ENCODE results near the gene TCF7L1. TPM values are rescaled to one million over a fixed set of nuclear protein-coding genes. Genes with fewer than 3 reads are reported as not detected.
"Not testable (repeated sequence)": the region's sequence is repeated elsewhere in the genome, so short reads cannot be mapped to it uniquely, and the experiment has no call there.

TCF7L1 gene
- total RNA-seq, 2 experiments from 2014 or later: not detected

- Mint-ChIP-seq H3K27ac (no peak overlapping the region), H3K27me3 (peaks cover 20% of the 10 kb centered on the region), H3K4me1 (peaks cover 7% of the 10 kb centered on the region), H3K36me3 (no peaks in the 10 kb centered on the region), H3K9me3 (ENCODE audit: low read depth) (no peaks in the 10 kb centered on the region), H3K4me3 (no peak overlapping the region)
- ATAC-seq (peak; percentile 47), DNase-seq (peak; percentile 47)
- CTCF ChIA-PET: interaction anchor here (0.9 to 1.5 kb wide), 2 partner anchors 26 to 83 kb away, joined by 3 read pairs; no protein-coding TSS in a partner anchor
These were observed 52.3 kb downstream of the TCF7L1 start for GRCh38 chr2:85185431-85185940.

- DNase-seq: no peak
- CTCF ChIA-PET: interaction anchor here (1.9 kb wide), 1 partner anchor 113 kb away, joined by 4 read pairs; no protein-coding TSS in a partner anchor
- ATAC-seq: no peak
- peaks cover 19% of the 10 kb centered on the region for H3K27me3 Mint-ChIP-seq
- no peaks in the 10 kb centered on the region for H3K36me3 Mint-ChIP-seq
- H3K4me1 Mint-ChIP-seq: peaks cover 7% of the 10 kb centered on the region
- no peak overlapping the region for H3K27ac Mint-ChIP-seq
- H3K9me3 Mint-ChIP-seq (ENCODE audit: low read depth): no peaks in the 10 kb centered on the region
- no peak overlapping the region for H3K4me3 Mint-ChIP-seq
These were observed 53.9 kb downstream of the TCF7L1 start for GRCh38 chr2:85187069-85187468.

- Mint-ChIP-seq H3K36me3 (no peaks in the 10 kb centered on the region), H3K27ac (no peak overlapping the region), H3K9me3 (ENCODE audit: low read depth) (no peaks in the 10 kb centered on the region), H3K4me3 (no peak overlapping the region), H3K4me1 (peaks cover 7% of the 10 kb centered on the region), H3K27me3 (peaks cover 19% of the 10 kb centered on the region)
- ATAC-seq (no peak), DNase-seq (no peak)
- CTCF ChIA-PET: no interaction called here
These were observed 55.7 kb downstream of the TCF7L1 start for GRCh38 chr2:85188852-85189251.

- ATAC-seq: no peak
- Mint-ChIP-seq H3K4me1 (peaks cover 7% of the 10 kb centered on the region), H3K27me3 (peaks cover 19% of the 10 kb centered on the region), H3K4me3 (no peak overlapping the region), H3K9me3 (ENCODE audit: low read depth) (no peaks in the 10 kb centered on the region), H3K36me3 (no peaks in the 10 kb centered on the region), H3K27ac (no peak overlapping the region)
- DNase-seq: no peak
- CTCF ChIA-PET: no interaction called here
These were observed 56.5 kb downstream of the TCF7L1 start for GRCh38 chr2:85189606-85190270.

GRCh38 chr2:85191157-85191556, 58.0 kb downstream of the TCF7L1 start:
- Mint-ChIP-seq H3K4me1 (no peaks in the 10 kb centered on the region), H3K4me3 (no peak overlapping the region), H3K27me3 (peaks cover 19% of the 10 kb centered on the region), H3K9me3 (ENCODE audit: low read depth) (no peaks in the 10 kb centered on the region), H3K36me3 (no peaks in the 10 kb centered on the region), H3K27ac (no peak overlapping the region)
- CTCF ChIA-PET: interaction anchor here (1.4 kb wide), 1 partner anchor 94 kb away, joined by 4 read pairs; no protein-coding TSS in a partner anchor
- DNase-seq (no peak), ATAC-seq (no peak)

- no peak overlapping the region for H3K27ac Mint-ChIP-seq
- H3K4me3 Mint-ChIP-seq: no peak overlapping the region
- no peaks in the 10 kb centered on the region for H3K36me3 Mint-ChIP-seq
- H3K9me3 Mint-ChIP-seq (ENCODE audit: low read depth): no peaks in the 10 kb centered on the region
- ATAC-seq (no peak), DNase-seq (no peak)
- H3K4me1 Mint-ChIP-seq: no peaks in the 10 kb centered on the region
- CTCF ChIA-PET: no interaction called here
- peaks cover 17% of the 10 kb centered on the region for H3K27me3 Mint-ChIP-seq
These were observed 61.7 kb downstream of the TCF7L1 start for GRCh38 chr2:85194780-85195480.

- Mint-ChIP-seq H3K4me1 (no peaks in the 10 kb centered on the region), H3K9me3 (ENCODE audit: low read depth) (no peaks in the 10 kb centered on the region), H3K4me3 (no peak overlapping the region), H3K36me3 (no peaks in the 10 kb centered on the region), H3K27me3 (peaks cover 22% of the 10 kb centered on the region), H3K27ac (no peak overlapping the region)
- CTCF ChIA-PET: no interaction called here
- ATAC-seq (no peak), DNase-seq (no peak)
These were observed 62.8 kb downstream of the TCF7L1 start for GRCh38 chr2:85195956-85196355.

- no peak for ATAC-seq
- Mint-ChIP-seq H3K4me3 (no peak overlapping the region), H3K27ac (no peak overlapping the region), H3K27me3 (peaks cover 20% of the 10 kb centered on the region), H3K4me1 (no peaks in the 10 kb centered on the region), H3K36me3 (no peaks in the 10 kb centered on the region), H3K9me3 (ENCODE audit: low read depth) (no peaks in the 10 kb centered on the region)
- DNase-seq: no peak
- CTCF ChIA-PET: interaction anchor here (0.8 kb wide), 1 partner anchor 16 kb away, joined by 3 read pairs; no protein-coding TSS in a partner anchor
These were observed 66.5 kb downstream of the TCF7L1 start for GRCh38 chr2:85199698-85200097.

GRCh38 chr2:85209887-85210286, 76.7 kb downstream of the TCF7L1 start:
- DNase-seq (no peak), ATAC-seq (no peak)
- H3K36me3 Mint-ChIP-seq: no peaks in the 10 kb centered on the region
- no peaks in the 10 kb centered on the region for H3K9me3 Mint-ChIP-seq (ENCODE audit: low read depth)
- no peak overlapping the region for H3K4me3 Mint-ChIP-seq
- no peaks in the 10 kb centered on the region for H3K4me1 Mint-ChIP-seq
- H3K27ac Mint-ChIP-seq: no peak overlapping the region
- peaks cover 36% of the 10 kb centered on the region for H3K27me3 Mint-ChIP-seq
- CTCF ChIA-PET: no interaction called here

- no peaks in the 10 kb centered on the region for H3K4me1 Mint-ChIP-seq
- H3K4me3 Mint-ChIP-seq: no peak overlapping the region
- peaks cover 38% of the 10 kb centered on the region for H3K27me3 Mint-ChIP-seq
- H3K27ac Mint-ChIP-seq: no peak overlapping the region
- no peaks in the 10 kb centered on the region for H3K9me3 Mint-ChIP-seq (ENCODE audit: low read depth)
- ATAC-seq: no peak
- no peak for DNase-seq
- no peaks in the 10 kb centered on the region for H3K36me3 Mint-ChIP-seq
- CTCF ChIA-PET: interaction anchor here (1.2 kb wide), 1 partner anchor 26 kb away, joined by 3 read pairs; no protein-coding TSS in a partner anchor
These were observed 77.3 kb downstream of the TCF7L1 start for GRCh38 chr2:85210511-85210910.

- not testable (repeated sequence) for H3K4me3 Mint-ChIP-seq; H3K4me1 Mint-ChIP-seq; H3K9me3 Mint-ChIP-seq (ENCODE audit: low read depth); DNase-seq; ATAC-seq; H3K36me3 Mint-ChIP-seq; H3K27ac Mint-ChIP-seq
- CTCF ChIA-PET: interaction anchor here (0.6 to 1.2 kb wide), 4 partner anchors 9 to 261 kb away, joined by 3 read pairs; no protein-coding TSS in a partner anchor
- H3K27me3 Mint-ChIP-seq: peaks cover 39% of the 10 kb centered on the region
These were observed 78.4 kb downstream of the TCF7L1 start for GRCh38 chr2:85211606-85212005.

- Mint-ChIP-seq H3K4me3 (no peak overlapping the region), H3K27me3 (peaks cover 43% of the 10 kb centered on the region), H3K27ac (no peak overlapping the region), H3K36me3 (no peaks in the 10 kb centered on the region), H3K9me3 (ENCODE audit: low read depth) (no peaks in the 10 kb centered on the region), H3K4me1 (peaks cover 9% of the 10 kb centered on the region)
- DNase-seq: no peak
- CTCF ChIA-PET: interaction anchor here (0.7 kb wide), 1 partner anchor 54 kb away, joined by 4 read pairs; no protein-coding TSS in a partner anchor
- ATAC-seq: no peak
These were observed 79.6 kb downstream of the TCF7L1 start for GRCh38 chr2:85212841-85213240.

- no peaks in the 10 kb centered on the region for H3K36me3 Mint-ChIP-seq
- peaks cover 9% of the 10 kb centered on the region for H3K4me1 Mint-ChIP-seq
- no peaks in the 10 kb centered on the region for H3K9me3 Mint-ChIP-seq (ENCODE audit: low read depth)
- CTCF ChIA-PET: interaction anchor here (0.7 kb wide), 1 partner anchor 53 kb away, joined by 4 read pairs; no protein-coding TSS in a partner anchor
- ATAC-seq (no peak), DNase-seq (no peak)
- no peak overlapping the region for H3K4me3 Mint-ChIP-seq
- H3K27ac Mint-ChIP-seq: no peak overlapping the region
- peaks cover 44% of the 10 kb centered on the region for H3K27me3 Mint-ChIP-seq
These were observed 80.2 kb downstream of the TCF7L1 start for GRCh38 chr2:85213404-85213803.

Data from activated CD8-positive, alpha-beta memory T cell treated with anti-CD3 and anti-CD28 coated beads, Interleukin-2, amount 10 ng/mL, durations not matched to agents 7 days and 5 days (primary cell).